NT2/D1 (cell line): ENCODE data around the gene TNFRSF11A.

Experiments
- SUZ12 ChIP-seq: IDR thresholded peaks from 2 replicates; pipeline ENCODE4 v1.6.1; 2011; ENCODE audit not compliant: insufficient read length, insufficient read depth; ENCODE audit errors: extremely low read depth
- YY1 ChIP-seq: IDR thresholded peaks from 2 replicates; pipeline ENCODE4 v1.6.1; 2011; ENCODE audit not compliant: insufficient read length, insufficient read depth
- ZNF274 ChIP-seq: IDR thresholded peaks from 2 replicates; pipeline ENCODE4 v1.6.1; 2011; ENCODE audit warnings: mild to moderate bottlenecking, low read depth, low read length

- TF ChIP-seq ZNF274 (no peak), YY1 (no peak), SUZ12 (no peak)
Measured at GRCh38 chr18:62434798-62435197, 109.7 kb downstream of the TNFRSF11A start.
